ENCODE measurements around the gene DCX.

GRCh38 chrX:111394569-111394968 lies 17.4 kb downstream of the DCX start:
- TF ChIP-seq CTCF (conservative IDR thresholded peaks at IDR 0.05 in 1 of 2, IDR thresholded peaks at IDR 0.05 in 1 of 2; ENCODE audit: low read depth in 1 of 2, low read length in 2 of 2) (no peak), EZH2 (IDR thresholded peaks at IDR 0.05; ENCODE audit: low read length, missing control alignments) (no peak)
